Measurements from ENCODE around the gene SLAMF1. TPM values are rescaled to one million over a fixed set of nuclear protein-coding genes. Genes with fewer than 3 reads are reported as not detected.
"Not testable (repeated sequence)": the region's sequence is repeated elsewhere in the genome, so short reads cannot be mapped to it uniquely, and the experiment has no call there.

Gene SLAMF1
- total RNA-seq, 2 donors from 2014 or later: 0.32 to 0.38 TPM

DNA sequence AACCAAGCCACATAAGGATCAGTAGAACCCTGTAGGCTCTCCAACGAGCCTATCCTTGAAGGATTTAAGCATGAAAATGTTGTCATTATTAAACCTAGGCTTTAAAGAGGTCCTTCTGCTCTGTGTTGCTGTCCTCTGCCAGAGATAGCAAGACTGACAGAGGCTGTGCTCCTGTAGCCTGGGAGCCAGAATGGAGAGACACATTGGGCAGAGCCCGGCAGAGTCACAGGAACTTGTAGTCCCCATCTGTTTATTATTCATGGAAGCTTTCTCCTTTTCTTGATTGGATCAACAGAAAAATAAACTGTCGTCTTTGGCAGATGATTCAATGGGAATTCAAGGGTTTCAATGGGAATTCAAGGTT lies 19.2 kb upstream of the SLAMF1 start:
- intact Hi-C loops (cut with DNase I): no loop called here
- no peak for DNase-seq (ENCODE audit: low spot score)

DNA sequence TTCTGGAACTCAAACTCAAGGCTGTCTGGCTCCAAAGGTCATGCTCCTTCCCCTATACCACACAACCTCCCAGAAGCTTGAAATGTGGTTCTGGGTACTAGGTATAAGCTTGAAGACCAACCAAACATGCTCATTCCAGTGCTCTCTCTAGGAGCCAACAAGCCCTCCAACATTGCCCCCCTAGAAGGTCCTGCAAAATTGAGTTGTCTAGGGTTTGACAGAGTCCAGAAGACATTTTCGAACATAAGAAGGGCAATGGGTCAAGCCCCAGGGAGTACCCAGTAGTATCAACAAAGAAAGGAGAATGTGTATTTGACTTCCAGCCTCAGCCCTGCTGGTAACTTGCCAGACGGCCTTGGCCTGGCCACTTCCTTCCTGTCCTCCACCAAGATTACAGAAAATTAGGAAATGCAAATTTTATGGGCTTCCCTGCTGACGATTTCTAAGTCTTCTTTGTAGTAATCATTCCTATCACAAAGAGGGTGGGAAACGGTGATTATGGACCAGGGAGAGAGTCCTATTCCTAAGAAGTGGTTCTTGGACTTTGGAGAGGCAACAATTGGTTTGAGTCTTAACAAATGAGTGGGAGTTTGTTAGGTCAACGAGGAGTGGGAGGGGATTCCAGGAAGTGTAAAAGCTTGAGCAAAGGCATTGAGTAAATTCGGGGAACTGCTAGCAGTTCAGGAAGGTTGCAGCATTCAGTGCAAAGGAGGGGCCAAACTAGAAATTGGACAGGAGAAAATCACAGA lies 18.7 kb upstream of the SLAMF1 start:
- intact Hi-C loops (cut with DNase I): no loop called here

GRCh38 chr1:160664573-160665051 lies 17.8 kb upstream of the SLAMF1 start:
- no peak for DNase-seq (ENCODE audit: low spot score)
- intact Hi-C loops (cut with DNase I): no loop called here

More for the DNA sequence above, 18.7 kb upstream of the SLAMF1 start:
- peak; percentile 88 for DNase-seq (ENCODE audit: low spot score)

DNA sequence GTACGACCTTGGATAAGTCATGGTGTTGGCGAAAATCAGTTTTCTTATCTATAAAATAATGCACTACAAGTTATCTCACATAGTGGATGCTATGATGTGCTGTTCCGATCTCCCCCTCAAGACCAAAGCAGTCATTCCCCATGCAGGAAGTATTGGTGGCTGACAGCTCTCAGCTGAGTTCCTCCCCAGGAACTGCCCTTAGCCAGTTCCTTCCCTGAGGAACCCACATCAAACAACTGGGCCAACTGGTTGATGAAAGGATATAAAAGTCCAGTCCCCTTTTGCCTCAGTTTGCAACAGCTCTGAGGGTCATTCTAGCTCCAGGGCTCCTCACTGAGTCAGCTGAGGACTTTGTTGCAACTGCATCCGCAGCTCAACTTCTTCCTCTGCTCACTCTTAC lies 16.1 kb upstream of the SLAMF1 start:
- DNase-seq (ENCODE audit: low spot score): no peak
- intact Hi-C loops (cut with DNase I): no loop called here

GRCh38 chr1:160659566-160659965 lies 12.7 kb upstream of the SLAMF1 start:
- intact Hi-C loops (cut with DNase I): no loop called here
- no peak for DNase-seq (ENCODE audit: low spot score)

DNA sequence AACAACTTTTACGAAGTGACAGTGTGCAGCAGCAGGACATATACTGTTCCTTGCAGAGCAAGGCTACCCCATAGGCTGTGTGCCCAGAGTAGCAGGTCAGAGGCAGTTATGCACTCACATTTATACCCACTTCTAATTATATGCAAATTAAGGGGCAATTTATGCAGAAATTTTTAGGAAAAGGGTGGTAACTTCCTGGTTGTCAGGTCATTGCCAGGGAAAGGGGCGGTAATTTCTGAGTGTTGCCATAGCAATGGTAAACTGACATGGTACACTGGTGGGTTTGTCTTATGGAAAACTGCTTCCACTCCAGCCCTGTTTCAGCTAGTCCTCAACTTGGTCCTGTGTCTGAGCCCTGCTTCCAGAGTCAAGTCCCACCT lies 12.0 kb upstream of the SLAMF1 start:
- no peak for DNase-seq (ENCODE audit: low spot score)
- intact Hi-C loops (cut with DNase I): no loop called here

DNA sequence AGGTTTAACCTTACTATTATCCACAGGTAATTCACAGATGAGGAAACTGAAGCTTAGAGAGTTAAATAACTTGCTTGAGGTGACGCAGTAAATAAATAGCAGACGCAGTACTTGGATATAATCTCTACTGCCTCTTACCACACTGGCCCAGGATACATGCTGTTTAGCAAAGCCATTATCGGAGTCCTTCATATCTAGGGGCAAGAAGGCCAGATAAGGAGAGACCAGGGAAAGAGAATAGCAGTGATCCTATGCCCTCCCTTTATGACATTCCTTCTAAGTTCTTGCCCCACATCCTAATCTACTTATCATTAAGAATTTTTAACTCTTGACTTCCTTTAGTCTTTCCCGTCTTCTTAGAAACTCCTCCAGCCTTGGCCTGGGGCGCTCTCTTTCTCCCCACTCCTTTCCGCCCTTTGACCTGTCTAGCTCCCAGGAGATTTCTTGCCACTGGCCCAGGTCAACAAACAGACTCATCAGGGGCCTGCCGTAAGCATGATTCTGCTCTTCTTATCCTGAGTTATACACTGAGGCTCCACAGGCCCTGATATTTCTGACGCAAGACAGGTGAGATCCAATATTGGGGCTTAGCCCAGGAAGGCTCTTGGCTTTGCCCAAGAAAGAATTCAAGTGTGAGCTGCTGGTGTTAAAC lies 11.4 kb upstream of the SLAMF1 start:
- no peak for DNase-seq (ENCODE audit: low spot score)
- intact Hi-C loops (cut with DNase I): no loop called here

- DNase-seq (ENCODE audit: low spot score): no peak
- intact Hi-C loops (cut with DNase I): no loop called here
These were observed 10.5 kb upstream of the SLAMF1 start for GRCh38 chr1:160657250-160657781.

- DNase-seq (ENCODE audit: low spot score): no peak
- intact Hi-C loops (cut with DNase I): no loop called here
These were observed 9.9 kb upstream of the SLAMF1 start for GRCh38 chr1:160656737-160657136.

- intact Hi-C loops (cut with DNase I): no loop called here
- no peak for DNase-seq (ENCODE audit: low spot score)
These were observed 6.8 kb upstream of the SLAMF1 start for GRCh38 chr1:160653620-160654016.

DNA sequence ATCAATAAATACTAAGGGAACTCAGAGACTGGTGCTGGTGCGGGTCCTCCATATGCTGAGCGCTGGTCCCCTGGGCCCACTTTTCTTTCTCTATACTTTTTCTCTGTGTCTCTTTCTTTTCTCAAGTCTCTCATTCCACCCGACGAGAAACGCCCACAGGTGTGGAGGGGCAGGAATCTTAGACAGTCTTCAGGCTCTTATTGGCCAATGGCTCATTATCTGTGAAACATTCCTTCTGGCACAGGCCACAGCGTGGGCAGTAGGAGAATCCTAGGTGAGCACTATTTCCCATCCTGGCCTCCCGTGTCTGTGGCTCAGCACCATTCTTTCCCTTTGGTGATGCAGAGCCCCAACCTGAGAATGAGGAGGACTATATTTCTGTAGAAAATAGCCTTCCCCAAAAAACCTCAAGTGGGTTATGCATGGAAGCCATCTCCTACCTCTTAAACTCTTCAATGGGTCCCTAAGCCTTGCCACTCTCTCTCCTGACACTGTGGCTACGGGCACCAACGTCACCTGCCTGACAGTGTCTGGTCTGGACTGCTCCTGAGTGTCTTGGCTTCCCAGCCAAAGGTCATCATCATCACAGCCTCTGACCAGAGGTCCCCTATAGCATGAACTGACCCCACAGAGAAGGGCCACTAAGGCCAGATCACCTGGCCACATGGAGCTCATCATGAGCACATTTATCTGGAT lies 6.2 kb upstream of the SLAMF1 start:
- intact Hi-C loops (cut with DNase I): no loop called here

DNA sequence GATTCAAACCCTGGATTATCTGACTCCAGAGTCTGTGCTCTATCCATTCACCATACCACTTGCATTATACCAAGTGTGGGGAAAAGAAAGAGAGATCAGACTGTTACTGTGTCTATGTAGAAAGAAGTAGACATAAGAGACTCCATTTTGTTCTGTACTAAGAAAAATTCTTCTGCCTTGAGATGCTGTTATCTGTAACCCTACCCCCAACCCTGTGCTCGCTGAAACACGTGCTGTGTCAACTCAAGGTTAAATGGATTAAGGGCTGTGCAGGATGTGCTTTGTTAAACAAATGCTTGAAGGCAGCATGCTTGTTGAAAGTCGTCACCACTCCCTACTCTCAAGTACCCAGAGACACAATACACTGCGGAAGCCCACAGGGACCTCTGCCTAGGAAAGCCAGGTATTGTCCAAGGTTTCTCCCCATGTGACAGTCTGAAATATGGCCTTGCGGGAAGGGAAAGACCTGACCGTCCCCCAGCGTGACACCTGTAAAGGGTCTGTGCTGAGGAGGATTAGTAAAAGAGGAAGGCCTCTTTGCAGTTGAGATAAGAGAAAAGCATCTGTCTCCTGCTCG lies 5.3 kb upstream of the SLAMF1 start:
- intact Hi-C loops (cut with DNase I); DNase-seq (ENCODE audit: low spot score): not testable (repeated sequence)

More for the DNA sequence above, 6.2 kb upstream of the SLAMF1 start:
- DNase-seq (ENCODE audit: low spot score): no peak

- no peak for DNase-seq (ENCODE audit: low spot score)
- intact Hi-C loops (cut with DNase I): no loop called here
These were observed 4.7 kb upstream of the SLAMF1 start for GRCh38 chr1:160651433-160652064.

DNA sequence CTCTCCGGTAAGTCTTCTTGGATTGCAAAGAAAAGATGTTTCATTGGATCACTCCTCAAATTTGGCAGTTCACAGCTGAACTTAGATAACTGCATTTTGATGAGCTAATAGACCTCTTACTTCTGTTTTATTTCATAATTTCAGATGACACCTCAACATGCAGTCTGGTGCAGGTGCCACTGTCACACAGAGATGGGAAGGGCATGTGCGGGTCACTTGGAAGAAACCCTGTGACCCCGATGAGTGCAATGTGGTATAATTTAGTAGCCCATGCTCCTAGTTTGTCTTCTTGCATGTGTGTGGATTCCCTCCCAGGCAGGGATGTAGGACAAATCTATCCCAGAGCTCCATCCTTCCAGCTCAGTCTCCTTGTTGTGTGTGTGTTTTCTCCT lies 481 bp upstream of the SLAMF1 start:
- DNase-seq (ENCODE audit: low spot score): no peak
- intact Hi-C loops (cut with DNase I): no loop called here

GRCh38 chr1:160646180-160646579 lies 664 bp downstream of the SLAMF1 start:
- no peak for DNase-seq (ENCODE audit: low spot score)
- intact Hi-C loops (cut with DNase I): no loop called here

DNA sequence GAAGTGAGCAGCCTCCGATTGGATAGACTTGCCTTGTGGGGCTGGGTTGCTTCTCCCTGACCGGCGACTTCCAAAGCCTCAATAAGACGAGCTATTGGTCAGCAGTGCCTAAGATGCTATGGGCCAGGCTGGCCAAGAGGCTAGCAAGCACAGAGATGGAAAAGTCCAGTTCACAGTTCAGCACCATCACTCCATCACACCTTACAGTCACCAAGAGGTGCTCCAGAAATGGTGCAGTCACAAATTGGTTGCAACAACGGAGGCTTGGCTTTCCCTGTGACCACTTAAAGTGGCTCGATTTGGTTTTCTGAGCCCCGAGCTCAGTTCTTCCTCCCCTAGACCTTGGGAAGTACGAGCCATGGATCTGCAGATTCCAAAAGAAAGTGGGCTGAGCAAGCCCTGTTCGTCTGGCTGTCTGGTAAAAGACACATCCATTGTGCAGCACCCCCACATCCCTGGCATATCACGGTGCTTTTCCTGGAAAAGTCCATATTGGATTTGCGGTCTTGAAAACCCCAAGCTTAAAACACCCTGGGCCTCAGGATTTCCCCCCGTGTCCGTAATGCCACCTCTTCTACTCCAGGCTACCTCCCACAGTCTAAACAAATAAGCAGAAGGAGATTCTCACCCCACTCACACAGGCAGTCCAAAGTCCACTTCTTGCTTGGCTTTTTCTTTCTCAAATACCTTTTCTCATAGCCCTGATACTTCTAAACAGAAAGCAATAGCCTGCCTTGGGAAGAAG lies 1.3 kb downstream of the SLAMF1 start:
- DNase-seq (ENCODE audit: low spot score): no peak
- intact Hi-C loops (cut with DNase I): no loop called here

GRCh38 chr1:160644399-160644798 lies 2.4 kb downstream of the SLAMF1 start:
- intact Hi-C loops (cut with DNase I): no loop called here
- DNase-seq (ENCODE audit: low spot score): no peak

- intact Hi-C loops (cut with DNase I): no loop called here
- DNase-seq (ENCODE audit: low spot score): no peak
These were observed 3.7 kb downstream of the SLAMF1 start for GRCh38 chr1:160643138-160643537.

DNA sequence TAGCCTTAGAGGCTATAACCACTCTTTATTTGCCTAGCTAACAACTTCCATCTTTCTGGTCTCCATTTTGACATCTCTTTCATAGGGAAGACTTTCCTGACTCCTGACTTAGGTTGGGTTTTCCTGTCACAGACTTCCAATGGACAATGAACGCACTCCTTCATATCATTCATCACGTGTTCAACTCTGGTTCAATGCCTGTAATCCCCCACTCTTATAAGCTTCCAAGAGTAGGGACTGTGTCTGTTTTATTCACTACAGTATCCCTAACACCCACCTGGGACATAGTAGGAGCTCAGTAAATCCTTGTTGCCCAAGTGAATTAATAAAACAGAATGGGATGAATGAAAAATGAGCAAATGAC lies 4.6 kb downstream of the SLAMF1 start:
- intact Hi-C loops (cut with DNase I): no loop called here
- DNase-seq (ENCODE audit: low spot score): no peak

Data from posterior vena cava (tissue), 2 donors.